NCI-H146 (cell line): Measurements from ENCODE around the gene ABCC8.

Experiments used
- DNase-seq: peaks from one replicate; lab custom pipeline; 2025; lab: John Stamatoyannopoulos, UW

The ABCC8 gene

DNA sequence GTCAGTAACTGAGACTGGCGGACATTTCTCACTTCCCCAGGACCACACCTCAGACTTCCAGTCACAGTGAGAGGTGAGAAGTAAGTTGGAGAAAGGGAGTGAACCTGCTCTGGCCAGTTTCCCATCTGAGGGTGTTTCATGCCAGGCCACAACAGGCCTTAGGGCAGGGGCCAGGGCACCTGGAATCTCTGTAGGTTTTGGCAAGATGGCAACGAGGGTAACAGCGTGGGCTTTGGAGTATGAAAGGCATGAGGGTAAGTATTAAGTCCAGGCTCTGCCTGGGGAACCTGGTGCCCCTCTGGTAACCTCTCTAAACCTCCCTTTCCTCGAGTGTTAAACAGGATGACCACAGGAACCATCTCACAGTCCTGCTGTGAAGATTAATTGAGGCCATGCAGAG is 28.5 kb upstream of the ABCC8 start:
- DNase-seq = no peak

DNA sequence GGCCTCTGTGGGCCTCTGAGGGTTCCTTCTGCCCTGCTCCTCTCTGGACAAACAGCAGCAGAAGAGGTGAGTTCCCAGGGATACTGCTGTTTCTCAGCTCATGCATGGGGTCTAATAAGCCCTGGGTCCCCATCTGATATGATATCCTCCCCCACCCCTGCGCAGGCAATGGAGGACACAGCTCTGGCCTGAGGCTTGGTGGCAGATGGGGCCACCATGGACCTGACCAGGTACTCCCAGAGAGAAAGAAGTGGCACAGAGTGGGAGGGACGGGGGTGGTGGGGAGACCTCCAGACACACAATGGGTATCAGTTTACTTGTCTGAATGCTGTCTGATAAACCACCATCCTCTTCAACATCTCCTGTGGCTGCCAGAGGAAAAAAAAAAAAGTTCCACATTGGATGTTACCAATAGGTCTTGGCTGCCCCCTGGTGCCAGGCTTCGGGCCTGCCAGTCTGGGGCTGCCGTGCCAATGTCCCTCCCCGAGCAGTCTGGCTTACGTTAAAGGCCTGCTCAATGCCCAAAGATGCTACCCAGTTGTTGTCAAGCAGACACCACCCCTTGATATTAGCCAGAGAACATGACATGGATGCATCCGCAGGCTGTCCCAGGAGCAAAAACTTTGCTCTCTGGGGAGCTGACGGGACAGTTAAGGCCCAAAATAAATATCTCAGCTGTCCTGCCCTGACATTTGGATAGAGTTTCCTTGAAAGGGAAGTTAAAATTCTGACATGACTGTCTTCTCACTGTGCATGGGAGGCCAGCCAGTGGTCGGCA is 27.9 kb upstream of the ABCC8 start:
- peak; percentile 77 for DNase-seq

DNA sequence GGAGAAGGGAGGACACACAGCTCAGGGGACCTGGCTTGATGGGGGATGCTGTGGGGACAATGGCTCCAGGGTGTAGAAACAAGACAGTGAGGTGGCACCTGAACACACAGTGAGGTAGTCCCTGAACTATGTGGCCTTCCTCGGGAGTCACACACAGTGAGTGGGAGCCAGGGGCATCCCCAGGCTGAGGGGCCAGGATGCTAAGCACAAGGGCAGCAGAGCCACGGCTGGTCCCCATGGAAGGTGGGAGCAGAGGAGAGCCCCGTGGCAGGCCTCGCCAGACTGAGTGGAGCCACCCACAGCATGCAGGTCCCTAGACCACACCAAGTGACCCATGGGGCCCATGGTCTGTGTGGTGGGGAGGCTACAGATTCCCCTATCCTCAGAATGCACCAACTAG is 26.0 kb upstream of the ABCC8 start:
- DNase-seq = no peak

DNA sequence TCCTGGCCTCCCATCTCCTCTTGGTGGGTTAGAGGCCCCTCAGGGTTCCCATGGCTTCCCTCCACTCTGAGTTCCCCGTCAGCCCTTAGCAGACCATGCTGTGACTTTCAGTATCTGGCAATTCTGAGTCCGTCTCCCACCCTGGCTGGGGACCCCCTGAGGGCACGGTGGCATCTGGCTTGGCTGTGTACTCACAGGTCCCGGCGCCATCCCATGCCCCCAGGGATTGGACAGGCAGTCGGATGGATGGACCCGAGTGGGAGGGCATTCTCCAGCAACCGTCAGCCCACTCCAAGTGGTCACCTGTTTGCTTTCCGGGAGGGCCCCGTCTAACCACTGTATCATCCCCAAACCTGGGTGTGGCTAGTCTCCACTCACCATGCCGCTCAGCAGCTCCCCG is 24.0 kb upstream of the ABCC8 start:
- no peak for DNase-seq

DNA sequence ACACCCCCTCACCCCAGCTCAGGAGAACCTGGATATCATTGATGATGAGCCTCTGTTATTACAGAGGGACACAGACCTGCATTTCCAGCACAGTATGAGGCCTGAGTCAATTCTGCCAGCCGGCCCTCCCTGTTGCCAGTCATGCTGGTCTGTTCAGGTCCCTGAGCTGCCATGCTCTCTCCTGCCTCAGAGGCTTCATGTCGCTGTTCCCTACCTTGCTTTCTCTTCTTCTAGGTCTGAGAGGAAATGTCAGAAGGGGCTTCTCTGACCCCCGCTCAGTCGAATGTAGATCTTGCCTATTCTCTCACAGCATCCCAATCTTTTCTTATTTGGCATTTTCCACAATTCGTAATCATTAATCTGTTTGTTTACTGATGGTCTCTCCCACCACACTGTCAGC is 21.8 kb upstream of the ABCC8 start:
- peak; percentile 62 for DNase-seq

DNA sequence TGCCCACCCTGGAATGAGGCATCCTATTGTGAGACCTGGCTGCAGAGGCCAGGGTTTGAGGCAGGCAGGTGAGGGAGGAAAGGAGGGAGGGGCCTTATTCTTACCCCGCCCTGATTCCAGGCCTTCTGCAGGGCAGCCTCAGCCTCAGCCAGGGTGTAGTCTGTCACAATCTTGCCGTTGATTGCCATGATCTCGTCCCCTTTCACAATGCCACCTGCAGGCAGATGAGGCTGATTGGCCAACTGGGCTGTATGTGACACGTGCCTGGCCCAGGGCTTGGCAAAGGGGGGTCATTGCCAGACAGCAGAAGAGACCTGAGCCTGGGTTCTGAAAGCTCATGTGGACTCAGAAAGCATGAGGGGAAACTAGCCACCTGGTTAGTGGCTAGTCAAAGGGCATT is 21.4 kb upstream of the ABCC8 start:
- DNase-seq = peak; percentile 79

DNA sequence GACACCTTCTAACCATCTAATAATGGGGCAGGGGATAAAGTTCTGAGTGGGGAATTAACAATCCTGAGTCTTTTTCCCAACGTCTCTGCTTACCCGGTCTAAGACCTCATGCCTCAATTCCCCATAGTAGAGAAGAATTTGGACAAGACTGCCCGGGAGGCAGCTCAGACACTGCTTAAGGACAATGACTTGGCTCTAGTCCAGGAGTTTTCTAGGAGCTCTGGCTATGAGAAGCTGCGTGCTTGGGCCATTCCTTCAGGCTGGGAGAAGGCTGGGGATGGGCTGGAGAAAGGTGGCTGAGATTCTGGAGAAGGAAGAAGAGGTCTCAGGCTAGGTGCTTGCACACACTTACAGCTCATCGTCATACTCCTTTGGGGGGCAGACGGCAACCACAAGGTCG is 19.8 kb upstream of the ABCC8 start:
- DNase-seq = no peak

DNA sequence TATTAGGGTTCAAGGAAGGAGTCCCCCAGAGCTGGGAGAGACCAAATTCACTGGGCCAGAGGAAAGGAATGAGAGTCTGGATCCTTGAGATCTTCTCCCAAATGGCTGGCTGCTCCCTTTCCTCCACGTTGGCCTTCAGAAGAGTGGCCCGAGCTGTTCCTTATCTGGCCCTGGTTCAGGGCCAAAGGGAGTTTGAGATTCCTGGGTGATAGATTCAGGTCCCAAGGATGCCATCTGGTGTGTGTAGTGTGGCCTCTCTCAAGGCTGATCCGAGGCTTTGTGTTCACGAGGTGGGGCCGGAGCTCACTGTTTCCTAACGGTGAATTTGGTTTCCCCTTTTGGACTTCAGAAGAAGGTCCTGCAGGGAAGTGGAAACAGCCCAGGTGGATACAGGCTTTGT is 17.4 kb upstream of the ABCC8 start:
- no peak for DNase-seq

DNA sequence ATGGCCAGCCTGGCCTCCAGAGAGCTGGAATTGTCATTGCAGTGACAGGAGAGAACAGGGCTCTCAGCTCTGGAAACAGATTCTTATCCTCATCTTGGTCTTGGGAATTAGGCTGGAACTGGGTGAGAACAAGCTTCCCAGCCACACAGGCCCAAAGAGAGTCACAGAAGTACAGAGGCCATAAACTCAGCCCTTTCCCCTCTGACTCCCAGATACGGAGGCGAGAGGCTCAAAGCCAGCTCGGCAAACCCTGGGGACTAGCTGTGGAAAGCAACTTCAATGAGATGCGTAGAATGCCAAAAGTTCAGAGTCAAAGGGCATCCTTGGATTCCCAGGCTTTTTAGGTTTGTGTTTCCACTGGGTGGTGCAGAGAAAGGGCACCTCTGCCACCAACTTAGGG is 14.3 kb upstream of the ABCC8 start:
- DNase-seq = no peak

DNA sequence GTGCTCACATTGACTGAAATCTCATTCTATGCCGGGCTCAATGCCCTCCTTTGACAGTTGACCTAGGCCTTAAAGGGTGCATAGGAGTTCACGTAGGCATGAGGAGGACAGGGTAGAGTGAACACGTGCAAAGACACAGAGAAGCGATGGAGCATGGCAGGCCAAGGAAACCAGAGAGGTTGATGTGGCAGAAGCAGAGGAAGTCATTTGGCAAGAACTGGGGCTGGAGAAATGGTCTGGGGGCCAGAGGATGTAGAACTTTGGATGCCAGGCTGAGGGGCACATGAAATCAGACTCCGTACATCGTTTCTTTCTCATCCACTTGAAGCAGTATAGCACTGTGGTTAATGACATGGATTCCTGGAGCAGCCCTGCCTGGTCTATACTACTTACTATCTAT is 13.6 kb upstream of the ABCC8 start:
- no peak for DNase-seq

DNA sequence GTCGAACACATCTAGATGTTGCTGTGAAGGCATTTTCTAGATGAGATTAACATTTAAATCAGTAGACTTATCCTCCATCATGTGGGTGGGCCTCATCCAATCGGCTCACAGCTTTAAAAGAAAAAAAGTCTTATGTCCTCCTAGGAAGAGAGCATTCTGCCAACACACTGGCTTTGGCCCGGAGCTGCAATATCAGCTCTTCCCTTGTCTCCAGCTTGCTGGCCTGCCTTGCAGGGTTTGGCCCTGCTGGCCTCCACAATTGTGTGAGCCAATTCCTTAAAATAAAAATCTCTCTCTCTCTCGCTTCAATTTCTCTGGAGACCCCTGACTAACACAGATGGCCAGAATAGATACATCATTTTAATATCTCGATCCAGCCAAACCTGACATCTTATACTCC is 13.1 kb upstream of the ABCC8 start:
- DNase-seq = no peak

DNA sequence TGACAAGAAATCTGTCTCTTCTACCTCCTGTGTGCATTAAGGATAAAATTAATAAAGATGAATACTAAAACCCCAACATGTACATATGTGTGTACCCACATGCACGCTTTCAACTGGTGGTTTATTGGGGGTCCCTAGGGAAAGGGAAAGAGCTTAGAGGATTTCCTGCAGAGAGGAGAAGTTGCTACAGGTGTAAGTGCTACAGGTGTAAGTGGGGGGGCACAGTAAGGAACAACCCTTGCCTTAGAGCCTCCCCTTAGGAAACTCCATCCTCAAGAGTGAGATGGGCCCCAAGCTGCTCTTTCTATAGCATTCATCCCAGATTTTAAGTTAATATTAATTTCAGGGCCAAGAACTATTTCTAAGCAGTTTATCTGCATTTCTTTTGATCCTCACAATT is 11.9 kb upstream of the ABCC8 start:
- DNase-seq = no peak

DNA sequence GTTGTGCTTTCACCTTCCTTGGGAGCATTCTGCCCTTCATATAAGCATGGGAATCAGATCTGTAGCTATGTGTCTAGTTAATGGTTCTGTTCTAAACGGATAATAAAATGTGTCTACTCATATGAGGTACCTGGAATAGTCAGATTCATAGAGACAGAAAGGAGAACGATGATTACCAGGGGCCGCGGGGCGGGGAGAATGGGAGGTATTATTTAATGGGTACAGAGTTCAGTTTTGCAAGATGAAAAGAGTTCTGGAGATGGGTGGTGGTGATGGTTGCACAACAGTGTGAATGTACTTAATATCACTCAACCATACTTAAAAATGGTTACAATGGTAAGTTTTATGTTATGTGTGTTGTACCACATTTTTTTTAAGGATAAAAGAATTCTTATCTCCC is 10.0 kb upstream of the ABCC8 start:
- DNase-seq = no peak

DNA sequence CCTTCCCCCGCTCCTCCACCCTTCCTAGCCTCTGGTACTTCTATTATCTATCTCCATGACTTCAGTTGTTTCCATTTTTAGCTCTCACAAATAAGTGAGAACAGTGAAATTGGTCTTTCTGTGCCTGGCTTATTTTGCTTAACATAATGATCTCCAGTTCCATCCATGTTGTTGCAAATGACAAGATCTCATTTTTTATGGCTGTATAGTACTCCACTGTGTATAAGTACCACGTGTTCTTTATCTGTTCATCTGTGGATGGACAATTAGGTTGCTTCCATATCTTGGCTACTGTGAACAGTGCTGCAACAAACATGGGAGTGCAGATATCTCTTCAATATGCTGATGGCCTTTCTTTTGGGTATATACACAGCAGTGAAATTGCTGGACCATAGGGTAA is 6.9 kb upstream of the ABCC8 start:
- DNase-seq = no peak

DNA sequence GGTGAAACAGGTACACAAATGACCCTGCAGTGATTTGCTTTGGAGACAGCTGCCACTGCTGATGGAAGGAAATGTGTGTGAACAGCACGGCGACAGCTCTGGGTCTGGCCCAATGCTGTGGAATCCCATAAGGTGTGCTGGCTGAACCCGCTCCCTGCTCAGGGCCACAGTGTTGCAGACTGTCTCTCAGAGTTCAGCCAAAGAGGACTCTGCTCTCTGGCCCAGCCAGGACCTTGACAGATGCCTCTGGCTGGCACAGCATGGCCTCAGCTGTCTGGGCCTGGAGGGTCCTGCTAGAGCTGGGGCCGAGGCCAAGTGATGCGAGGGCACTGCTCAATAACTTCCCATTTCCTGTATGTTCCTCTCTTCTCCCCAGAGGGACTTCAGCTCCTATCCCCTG is 5.3 kb upstream of the ABCC8 start:
- DNase-seq = no peak

DNA sequence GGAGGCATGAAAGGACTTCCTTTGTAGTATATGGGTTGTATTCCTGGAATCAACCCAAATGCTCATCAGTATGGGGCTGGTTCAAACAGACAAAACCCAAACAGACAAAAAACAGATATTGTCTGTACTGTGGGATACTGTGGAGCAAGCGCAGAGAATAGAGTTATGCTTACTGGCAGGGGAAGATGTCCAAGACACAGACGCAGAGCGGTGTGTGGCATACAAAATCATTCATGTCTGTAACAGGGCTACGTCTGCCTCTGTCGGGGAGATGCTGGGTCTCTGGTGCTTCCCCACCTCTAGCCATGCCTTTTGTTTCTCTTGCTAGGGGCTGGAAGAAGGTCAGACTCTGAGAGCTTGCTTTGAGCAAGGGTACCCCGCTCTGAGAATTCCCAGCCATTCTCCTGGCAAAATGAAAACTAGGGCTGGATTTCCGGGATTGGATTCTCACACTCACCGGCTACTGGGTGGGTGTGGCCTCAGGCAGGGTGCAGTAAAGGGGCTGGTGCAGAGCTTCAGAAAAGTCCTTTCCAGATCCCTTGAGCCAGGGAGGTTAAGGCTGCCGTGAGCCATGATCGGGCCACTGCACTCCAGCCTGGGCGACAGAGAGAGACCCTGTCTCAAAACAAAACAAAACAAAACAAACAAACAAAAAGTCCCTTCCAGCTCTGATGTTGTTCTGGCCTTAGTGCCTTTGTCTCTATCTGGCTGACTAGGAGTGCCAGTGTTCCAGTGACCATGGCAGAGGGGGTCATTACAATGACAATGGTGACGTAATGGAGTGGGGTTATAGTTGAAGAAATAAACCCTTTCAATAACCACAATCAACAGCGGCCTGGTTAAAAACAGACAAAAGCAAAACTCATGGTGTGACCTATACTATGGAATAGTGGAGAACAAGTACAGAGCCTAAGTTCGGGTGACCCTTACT is 2.9 kb upstream of the ABCC8 start:
- DNase-seq = peak; percentile 60

DNA sequence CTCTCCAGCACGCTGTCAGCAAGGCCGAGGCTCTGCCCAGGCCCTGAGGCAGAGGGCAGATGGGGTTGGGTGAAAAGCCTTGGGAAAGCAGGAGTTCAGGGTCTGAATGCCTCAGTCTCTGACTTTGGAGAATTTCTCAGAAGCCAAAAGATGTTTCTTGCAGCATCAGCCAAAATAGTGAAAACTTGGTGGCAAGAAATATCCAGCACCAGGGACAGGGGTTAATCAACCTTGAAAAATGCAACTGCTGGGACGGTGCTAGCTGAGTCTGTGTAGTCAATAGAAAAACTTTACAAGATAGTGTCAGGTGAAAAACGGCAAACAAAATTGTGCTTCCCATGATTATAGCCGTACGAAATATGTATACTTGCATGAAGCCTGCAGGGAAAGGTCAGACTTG is 1.4 kb upstream of the ABCC8 start:
- DNase-seq = no peak

DNA sequence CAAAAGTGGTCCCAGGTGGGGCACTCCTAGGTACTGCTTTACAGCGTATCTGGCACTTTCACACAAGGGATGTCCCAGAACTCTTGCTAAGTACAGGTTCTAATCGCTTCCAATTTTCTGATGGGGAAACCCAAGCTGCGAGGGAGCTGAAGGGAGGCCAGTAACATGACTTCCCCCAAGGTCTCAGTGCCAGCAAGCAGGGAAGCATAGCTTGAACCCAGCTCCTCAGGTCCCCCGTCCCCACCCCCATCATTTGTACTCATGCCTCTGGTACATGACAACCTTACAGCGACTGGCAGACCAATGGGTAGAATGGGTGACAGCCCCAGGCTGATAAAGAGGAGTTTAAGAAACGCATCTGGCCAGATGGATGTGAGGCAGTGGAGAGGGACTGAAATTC is 716 bp upstream of the ABCC8 start:
- no peak for DNase-seq

DNA sequence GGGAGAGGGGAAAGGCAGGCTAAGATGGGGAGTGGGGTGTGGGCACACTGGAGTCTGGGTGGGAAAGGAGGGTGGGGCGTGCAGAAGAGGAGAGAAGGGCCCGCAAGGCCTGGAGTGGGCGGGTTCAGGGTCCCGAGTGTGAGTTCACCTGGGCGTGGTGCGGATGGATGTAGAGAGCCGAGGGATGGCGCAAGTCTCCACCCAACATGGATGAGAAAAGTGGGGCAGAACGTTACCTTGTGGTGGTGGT is 364 bp upstream of the ABCC8 start:
- no peak for DNase-seq

DNA sequence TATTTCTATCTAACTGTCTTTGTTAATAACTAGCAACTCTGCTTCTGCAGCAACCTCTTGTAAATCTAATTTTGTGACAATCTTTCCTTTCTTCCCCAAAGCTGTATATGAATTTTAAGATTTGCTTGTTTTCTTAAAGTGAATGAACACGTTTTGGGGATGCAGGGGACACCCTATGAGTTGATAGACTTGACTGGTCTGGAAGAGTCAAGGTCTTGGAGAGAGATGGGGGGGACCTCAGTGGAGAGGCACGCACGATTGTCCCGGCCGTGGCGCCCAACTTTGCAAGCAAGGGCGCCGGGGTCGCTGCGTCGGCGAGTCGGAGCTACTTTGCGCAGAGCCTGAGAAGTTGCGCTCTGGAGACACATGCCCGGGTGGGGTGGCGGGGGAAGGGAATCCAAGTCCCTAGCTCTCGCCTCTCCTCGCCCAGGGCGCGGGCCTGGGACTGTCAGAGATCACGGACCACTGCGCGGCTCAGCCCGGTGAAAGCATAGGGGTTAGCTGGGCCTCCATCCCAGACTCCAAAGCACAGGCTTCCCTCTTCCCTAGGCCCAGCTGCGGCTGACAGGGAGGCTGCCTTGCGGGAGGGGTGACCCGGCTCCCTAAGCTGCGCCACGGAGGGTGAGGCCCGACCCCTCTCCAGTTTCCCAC is 854 bp downstream of the ABCC8 start:
- DNase-seq = peak; percentile 25

DNA sequence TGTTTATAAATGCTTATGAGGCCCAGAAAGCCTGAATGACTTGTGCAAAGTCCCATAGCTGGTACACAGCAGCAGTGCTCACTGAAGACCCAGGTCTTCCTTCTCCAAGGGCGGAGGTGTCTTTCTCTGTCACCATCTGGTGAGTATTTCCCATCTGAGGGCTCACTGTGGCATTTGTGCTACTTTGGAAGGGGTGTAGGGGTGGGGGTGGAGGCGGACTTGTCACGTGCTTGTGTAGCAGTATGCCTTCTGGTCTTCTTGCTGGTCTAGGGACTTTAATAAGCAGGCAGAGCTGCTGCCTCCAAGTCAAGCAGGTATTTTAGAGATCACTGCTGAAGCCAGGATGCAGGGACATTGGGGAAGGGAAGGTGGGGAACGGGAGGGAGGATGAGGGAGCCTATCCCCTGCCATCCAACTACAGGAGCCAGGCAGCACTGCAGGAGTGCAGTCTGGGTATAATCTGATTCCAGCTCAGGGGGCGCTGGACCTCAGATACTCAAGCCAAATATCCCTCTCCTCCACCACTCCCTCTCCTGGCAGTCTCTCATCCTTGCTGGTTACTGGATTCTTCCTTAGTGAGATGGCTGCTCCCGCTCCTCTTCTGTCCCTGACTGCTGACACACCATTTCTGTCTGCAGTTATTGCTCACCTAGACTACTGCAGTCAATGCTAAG is 3.4 kb downstream of the ABCC8 start:
- peak; percentile 8 for DNase-seq

DNA sequence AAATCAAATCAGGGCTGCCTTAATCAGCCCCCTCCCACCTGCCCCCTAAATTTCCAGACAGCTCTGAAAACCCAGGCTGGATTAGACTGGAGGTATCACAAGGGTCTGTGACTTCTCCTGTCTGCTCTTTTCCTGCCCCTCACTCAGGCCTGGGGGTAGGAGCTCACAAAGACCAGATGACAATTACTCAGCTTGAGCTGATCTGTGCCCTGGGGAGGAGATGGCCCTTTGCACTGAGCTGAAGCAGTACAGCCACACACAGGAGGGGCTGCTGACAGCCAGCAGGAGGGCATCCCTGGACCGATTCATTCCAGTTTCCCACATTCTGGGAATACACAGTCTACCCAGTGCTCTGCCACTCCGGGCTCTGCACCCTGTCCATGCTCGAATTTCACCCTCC is 4.2 kb downstream of the ABCC8 start:
- peak; percentile 5 for DNase-seq

DNA sequence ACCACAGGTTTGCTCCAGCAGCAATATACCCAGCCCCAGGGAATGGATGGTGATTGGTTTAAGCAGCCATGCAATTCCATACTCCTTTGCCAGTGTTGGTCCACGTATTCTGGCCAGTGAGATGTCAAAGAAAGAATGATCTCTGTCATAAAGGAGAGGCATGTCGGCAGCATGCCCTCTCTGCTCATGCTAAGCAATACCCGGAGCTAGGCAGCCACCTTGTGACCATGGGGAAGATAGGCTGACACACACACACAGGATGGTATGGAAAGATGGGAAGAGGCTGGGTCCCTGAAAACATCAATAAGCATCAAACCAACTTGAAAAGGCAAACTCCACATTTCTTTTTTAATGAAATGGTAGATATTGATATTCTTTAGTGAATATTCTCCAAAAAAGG is 5.1 kb downstream of the ABCC8 start:
- no peak for DNase-seq
